Mesodermal cell (in vitro differentiated cells): ENCODE data around the gene YIPF3.
"Not testable (repeated sequence)": the region's sequence is repeated elsewhere in the genome, so short reads cannot be mapped to it uniquely, and the experiment has no call there.

ENCODE experiments used
- H3K27ac ChIP-seq: 2 replicates; pipeline ENCODE4 v1.7.0; 2013; ENCODE audit warnings: mild to moderate bottlenecking, low read depth, low read length, moderate library complexity; ENCODE audit not compliant: severe bottlenecking
- H3K36me3 ChIP-seq: 2 replicates; pipeline ENCODE4 v1.7.1; 2013; ENCODE audit warnings: mild to moderate bottlenecking, low read length, moderate library complexity; ENCODE audit not compliant: control insufficient read depth, insufficient read depth
- H3K4me1 ChIP-seq: one replicate; pipeline ENCODE4 v1.7.1; 2013; ENCODE audit warnings: mild to moderate bottlenecking, low read length; ENCODE audit not compliant: insufficient read depth, control insufficient read depth, poor library complexity, severe bottlenecking
- H3K4me3 ChIP-seq: 2 replicates; pipeline ENCODE4 v1.7.0; 2013; ENCODE audit warnings: low read length, control low read depth, mild to moderate bottlenecking; ENCODE audit not compliant: insufficient read depth, poor library complexity, severe bottlenecking; ENCODE audit errors: extremely low read depth
- H3K9me3 ChIP-seq: 2 replicates; pipeline ENCODE4 v1.7.1; 2013; ENCODE audit warnings: mild to moderate bottlenecking, low read length, moderate library complexity; ENCODE audit not compliant: control insufficient read depth
- WGBS, 2 experiments: methylation state at CpG; one replicate each; pipeline ENCODE4 v1.1.5; 2013; ENCODE audit warnings: missing lambda C conversion rate in 2 of 2; ENCODE audit not compliant: insufficient coverage in 2 of 2; 5-methylcytosine and 5-hydroxymethylcytosine counted together

YIPF3 gene

GRCh38 chr6:43500921-43501320 lies 15.8 kb downstream of the YIPF3 start:
- 95 to 100% methylated on average over 1 to 3 of the region's 3 CpGs for WGBS, 2 experiments

DNA sequence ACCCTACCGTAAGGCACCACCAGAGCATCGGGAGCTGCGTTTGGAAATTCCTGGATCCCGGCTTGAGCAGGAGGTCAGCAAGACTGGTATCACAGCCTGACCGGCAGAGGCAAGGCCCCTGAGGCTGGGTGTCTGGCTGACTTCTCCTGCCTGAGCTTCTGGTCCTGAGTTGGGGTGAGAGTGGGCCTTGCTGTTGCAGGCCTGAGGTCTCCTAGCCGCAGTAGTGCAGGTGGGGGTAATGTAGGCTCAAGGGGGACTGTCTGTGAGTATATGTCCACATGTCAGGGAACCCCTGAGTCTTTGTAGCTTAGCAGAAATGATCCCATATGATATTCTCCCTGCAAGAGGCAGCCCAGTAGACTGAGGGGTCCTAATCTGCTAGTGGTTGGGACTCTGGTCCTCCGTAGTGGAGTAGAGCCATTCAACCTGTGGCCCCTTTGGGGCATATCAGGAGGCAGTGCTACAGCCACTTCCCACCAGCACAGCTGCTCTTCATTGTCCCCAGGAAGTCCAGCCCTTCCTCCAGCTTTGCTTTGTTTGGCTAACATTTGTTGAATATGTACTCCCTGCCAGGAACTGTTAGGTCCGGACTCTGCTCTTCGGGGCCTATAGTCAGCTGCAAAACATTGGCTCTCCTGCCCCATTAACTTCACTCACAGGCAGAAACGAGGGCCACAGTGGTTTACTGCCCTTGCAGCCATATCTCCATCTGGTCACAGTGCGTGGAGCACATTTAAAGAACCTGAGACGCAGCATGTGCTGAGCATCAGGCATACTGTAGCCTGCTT lies 17.5 kb downstream of the YIPF3 start:
- no peak overlapping the region for H3K4me3 ChIP-seq
- no peak overlapping the region for H3K27ac ChIP-seq
- peaks cover 32% of the 10 kb centered on the region for H3K4me1 ChIP-seq
- no peaks in the 10 kb centered on the region for H3K9me3 ChIP-seq
- H3K36me3 ChIP-seq = peaks cover 65% of the 10 kb centered on the region
- WGBS, 2 experiments = 96% methylated on average over 12 of the region's 12 CpGs

More at GRCh38 chr6:43500921-43501320, 15.8 kb downstream of the YIPF3 start:
- Histone ChIP-seq H3K27ac (no peak overlapping the region), H3K36me3 (peaks cover 82% of the 10 kb centered on the region), H3K4me3 (no peak overlapping the region), H3K9me3 (no peaks in the 10 kb centered on the region), H3K4me1 (peaks cover 15% of the 10 kb centered on the region)

DNA sequence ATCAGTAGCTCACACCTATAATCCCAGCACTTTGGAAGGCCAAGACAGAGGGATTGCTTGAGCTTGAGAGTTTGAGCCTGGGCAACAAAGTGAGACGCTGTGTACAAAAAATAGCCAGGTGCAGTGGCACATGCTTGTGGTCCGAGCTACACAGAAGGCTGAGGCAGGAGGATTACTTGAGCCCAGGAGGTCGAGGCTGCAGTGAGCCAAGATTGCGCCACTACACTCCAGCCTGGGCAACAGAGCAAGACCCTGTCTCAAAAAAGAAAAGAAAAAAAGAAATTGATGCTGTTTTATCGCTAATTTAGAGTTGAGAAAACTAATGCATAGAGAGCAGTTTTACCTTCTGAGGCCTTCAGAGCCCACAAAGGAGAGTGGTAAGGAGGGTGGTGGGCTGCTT lies 18.4 kb downstream of the YIPF3 start:
- H3K4me1 ChIP-seq = peaks cover 41% of the 10 kb centered on the region
- not testable (repeated sequence) for H3K4me3 ChIP-seq, H3K9me3 ChIP-seq, H3K27ac ChIP-seq
- H3K36me3 ChIP-seq = peaks cover 59% of the 10 kb centered on the region
- WGBS, 2 experiments = 94 to 95% methylated on average over 4 to 5 of the region's 5 CpGs

DNA sequence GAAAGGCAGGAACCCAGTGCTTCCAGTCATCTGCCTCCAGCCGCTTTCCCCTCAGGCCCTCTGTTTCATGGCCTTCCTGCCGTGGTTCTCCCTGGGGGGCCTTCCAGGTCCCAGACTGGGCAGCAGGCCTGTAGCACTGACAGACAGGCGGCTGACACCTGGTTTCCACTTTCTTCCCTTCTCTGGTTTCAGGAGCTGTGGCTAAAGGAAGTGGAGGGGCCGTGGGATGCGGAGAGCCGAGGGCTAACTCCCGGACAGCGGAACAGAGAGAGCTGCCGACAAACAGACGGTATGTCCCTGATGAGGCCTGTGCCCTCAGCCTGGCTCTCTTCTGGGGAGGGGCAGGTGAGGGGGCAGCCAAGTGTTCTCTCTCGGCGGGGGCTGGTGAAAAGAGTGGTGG lies 19.0 kb downstream of the YIPF3 start:
- peaks cover 47% of the 10 kb centered on the region for H3K4me1 ChIP-seq
- H3K9me3 ChIP-seq = no peaks in the 10 kb centered on the region
- H3K36me3 ChIP-seq = peaks cover 54% of the 10 kb centered on the region
- H3K27ac ChIP-seq = no peak overlapping the region
- no peak overlapping the region for H3K4me3 ChIP-seq
- 91 to 100% methylated on average over 4 to 8 of the region's 12 CpGs for WGBS, 2 experiments

DNA sequence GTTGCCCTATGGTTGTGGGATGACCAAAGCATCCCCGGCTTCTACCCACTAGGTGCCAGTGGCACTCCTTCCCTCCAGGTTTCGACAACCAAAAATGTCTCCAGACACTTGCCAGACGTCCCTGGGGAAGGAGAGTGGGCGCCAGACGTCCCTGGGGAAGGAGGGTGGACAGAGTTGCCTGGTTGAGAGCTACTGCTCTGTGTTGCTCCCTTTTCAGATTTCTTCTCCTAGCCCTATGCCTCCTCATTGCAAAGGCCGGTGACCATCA lies 19.7 kb downstream of the YIPF3 start:
- Histone ChIP-seq H3K4me3 (no peak overlapping the region), H3K27ac (no peak overlapping the region), H3K4me1 (peaks cover 47% of the 10 kb centered on the region), H3K36me3 (peaks cover 48% of the 10 kb centered on the region), H3K9me3 (no peaks in the 10 kb centered on the region)
- 79 to 94% methylated on average over 5 to 6 of the region's 6 CpGs for WGBS, 2 experiments

DNA sequence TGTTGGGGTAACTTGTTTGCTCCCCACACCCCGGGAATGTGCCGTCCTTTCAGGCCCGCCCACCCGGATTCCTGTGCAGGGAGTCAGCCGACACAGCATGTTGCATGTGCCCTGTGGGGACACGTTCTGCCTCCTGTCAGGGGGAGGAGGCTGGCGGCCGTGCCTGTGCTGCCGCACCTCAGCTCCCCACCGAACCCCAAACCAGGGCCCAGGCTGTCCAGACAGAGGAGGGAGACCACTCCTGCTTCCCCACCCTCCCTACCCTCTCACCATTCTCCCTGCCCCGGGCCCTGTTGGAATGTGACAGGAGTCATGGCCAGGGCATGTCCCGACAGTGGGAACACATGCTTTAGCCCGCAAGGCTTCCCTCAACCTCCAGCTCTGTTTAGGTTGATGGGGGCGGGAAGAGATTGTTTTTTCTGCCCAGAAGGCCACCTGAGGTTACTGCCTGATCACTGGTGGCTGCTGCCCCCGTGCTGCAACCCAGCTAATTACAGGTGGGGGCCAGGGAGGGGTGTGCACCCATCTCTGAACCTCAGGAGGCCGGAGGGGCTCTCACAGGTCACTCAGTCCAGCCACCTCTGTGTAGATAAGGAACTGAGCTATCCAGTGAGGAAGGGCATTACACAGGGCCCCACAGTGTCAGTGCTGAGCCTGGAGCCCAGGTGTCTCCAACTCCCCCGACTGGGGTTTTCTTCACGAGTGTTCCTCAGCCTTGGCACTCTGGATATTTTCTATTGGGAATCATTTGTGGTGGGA lies 20.2 kb downstream of the YIPF3 start:
- WGBS, 2 experiments = 52 to 62% methylated on average over 8 to 13 of the region's 18 CpGs
- H3K27ac ChIP-seq = peak overlapping the region; percentile 45

GRCh38 chr6:43495409-43495941 lies 21.3 kb downstream of the YIPF3 start:
- Histone ChIP-seq H3K4me3 (no peak overlapping the region), H3K36me3 (peaks cover 35% of the 10 kb centered on the region), H3K9me3 (no peaks in the 10 kb centered on the region), H3K27ac (peak overlapping the region; percentile 45), H3K4me1 (peaks cover 47% of the 10 kb centered on the region)
- WGBS, 2 experiments = 79 to 92% methylated on average over 2 to 3 of the region's 4 CpGs

More for the DNA sequence above, 20.2 kb downstream of the YIPF3 start:
- H3K4me1 ChIP-seq = peaks cover 47% of the 10 kb centered on the region
- H3K9me3 ChIP-seq = no peaks in the 10 kb centered on the region
- peaks cover 46% of the 10 kb centered on the region for H3K36me3 ChIP-seq
- H3K4me3 ChIP-seq = no peak overlapping the region

DNA sequence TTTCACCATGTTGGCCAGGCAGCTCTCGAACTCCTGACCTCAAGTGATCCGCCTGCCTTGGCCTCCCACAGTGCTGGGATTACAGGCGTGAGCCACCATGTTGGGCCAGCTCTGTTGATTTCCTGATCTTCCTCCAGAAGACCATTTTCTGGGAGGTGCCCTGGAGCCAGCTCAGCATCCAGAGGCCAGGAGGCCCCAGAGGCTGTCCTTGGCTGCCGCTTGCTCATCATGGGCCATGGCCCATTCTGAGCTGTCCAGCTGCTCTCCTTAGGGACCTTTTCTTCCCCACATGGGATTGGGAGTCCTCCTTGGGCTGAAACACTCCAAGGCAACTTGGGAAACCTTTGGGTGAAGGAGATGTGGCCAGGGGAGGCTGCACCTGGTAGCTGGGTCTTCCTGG lies 22.0 kb downstream of the YIPF3 start:
- WGBS, 2 experiments = 79 to 98% methylated on average over 2 to 4 of the region's 4 CpGs
- Histone ChIP-seq H3K4me3 (no peak overlapping the region), H3K27ac (no peak overlapping the region), H3K9me3 (no peaks in the 10 kb centered on the region), H3K4me1 (peaks cover 47% of the 10 kb centered on the region), H3K36me3 (peaks cover 29% of the 10 kb centered on the region)

GRCh38 chr6:43494321-43494720 lies 22.4 kb downstream of the YIPF3 start:
- H3K4me3 ChIP-seq = no peak overlapping the region
- peaks cover 47% of the 10 kb centered on the region for H3K4me1 ChIP-seq
- H3K9me3 ChIP-seq = no peaks in the 10 kb centered on the region
- 89 to 100% methylated on average over 2 to 4 of the region's 6 CpGs for WGBS, 2 experiments
- H3K36me3 ChIP-seq = peaks cover 24% of the 10 kb centered on the region
- H3K27ac ChIP-seq = peak overlapping the region; percentile 55

GRCh38 chr6:43493833-43494232 lies 22.9 kb downstream of the YIPF3 start:
- H3K36me3 ChIP-seq = peaks cover 23% of the 10 kb centered on the region
- peaks cover 50% of the 10 kb centered on the region for H3K4me1 ChIP-seq
- H3K27ac ChIP-seq = peak overlapping the region; percentile 55
- no peak overlapping the region for H3K4me3 ChIP-seq
- no peaks in the 10 kb centered on the region for H3K9me3 ChIP-seq
- WGBS, 2 experiments = 90 to 91% methylated on average over 2 to 4 of the region's 7 CpGs

DNA sequence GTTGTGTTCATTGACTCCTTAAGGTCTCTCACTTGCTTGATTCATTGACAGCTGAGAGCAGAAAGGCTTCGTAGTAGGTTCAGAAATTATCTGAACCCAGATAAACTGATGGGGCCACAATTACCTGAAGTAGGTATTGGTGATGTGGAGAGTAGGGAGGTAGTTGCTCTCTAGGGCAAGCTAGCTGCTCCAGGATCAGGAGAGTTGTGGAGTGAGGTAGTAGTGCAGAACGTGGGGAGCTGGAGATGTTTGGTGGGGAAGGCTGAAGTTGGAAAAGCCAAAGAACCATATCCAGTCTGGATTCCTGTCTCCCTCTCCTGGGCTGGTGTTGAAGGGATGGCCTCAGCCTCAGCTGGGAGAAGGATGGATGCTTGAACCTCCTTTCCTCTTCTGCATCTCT lies 23.5 kb downstream of the YIPF3 start:
- Histone ChIP-seq H3K4me3 (no peak overlapping the region), H3K36me3 (peaks cover 17% of the 10 kb centered on the region), H3K4me1 (peaks cover 54% of the 10 kb centered on the region), H3K9me3 (no peaks in the 10 kb centered on the region), H3K27ac (no peak overlapping the region)
- WGBS, 2 experiments = 92 to 100% methylated on average over 1 to 2 of the region's 2 CpGs
